Smooth muscle cell (in vitro differentiated cells): ENCODE measurements around the gene SYCE1L. TPM values are rescaled to one million over a fixed set of nuclear protein-coding genes. Genes with fewer than 3 reads are reported as not detected.

Experiments
- DNase-seq: peaks from one replicate; lab custom pipeline; 2025; ENCODE audit not compliant: unreplicated experiment; lab: John Stamatoyannopoulos, UW
- H2AFZ ChIP-seq: fragments of 200-600 bp; sonication (generic); 2 replicates; pipeline ENCODE4 v1.6.0; 2016; ENCODE audit warnings: antibody characterized with exemption, low read depth, mild to moderate bottlenecking
- H3F3A ChIP-seq: fragments of 200-600 bp; sonication (generic); 2 replicates; pipeline ENCODE4 v1.6.0; 2017; ENCODE audit warnings: antibody characterized with exemption, low read depth
- H3K27ac ChIP-seq: fragments of 200-600 bp; sonication (generic); 2 replicates; pipeline ENCODE4 v1.5.1; 2016; ENCODE audit warnings: low read depth, mild to moderate bottlenecking
- H3K27me3 ChIP-seq: fragments of 200-600 bp; sonication (generic); 2 replicates; pipeline ENCODE4 v1.6.1; 2016; ENCODE audit warnings: low read depth, mild to moderate bottlenecking
- H3K36me3 ChIP-seq: fragments of 200-600 bp; sonication (generic); 2 replicates; pipeline ENCODE4 v1.5.1; 2016; ENCODE audit warnings: low read depth
- H3K4me1 ChIP-seq: fragments of 200-600 bp; sonication (generic); 2 replicates; pipeline ENCODE4 v1.5.1; 2016; ENCODE audit warnings: low read depth
- H3K4me2 ChIP-seq: fragments of 200-600 bp; sonication (generic); 2 replicates; pipeline ENCODE4 v1.6.0; 2016; ENCODE audit warnings: mild to moderate bottlenecking
- H3K4me3 ChIP-seq: fragments of 200-600 bp; sonication (generic); 2 replicates; pipeline ENCODE4 v1.5.1; 2016; ENCODE audit warnings: mild to moderate bottlenecking
- H3K79me2 ChIP-seq: fragments of 200-600 bp; sonication (generic); 2 replicates; pipeline ENCODE4 v1.6.0; 2016; ENCODE audit warnings: low read depth, mild to moderate bottlenecking
- H3K9ac ChIP-seq: fragments of 200-600 bp; sonication (generic); 2 replicates; pipeline ENCODE4 v1.6.0; 2016; ENCODE audit warnings: low read depth
- H3K9me3 ChIP-seq: fragments of 200-600 bp; sonication (generic); replicated peaks from 2 replicates; pipeline ENCODE4 v1.5.1; 2016; ENCODE audit warnings: low read depth
- H4K20me1 ChIP-seq: fragments of 200-600 bp; sonication (generic); 2 replicates; pipeline ENCODE4 v1.6.0; 2016; ENCODE audit warnings: low read depth
- WGBS: methylation state at CpG from one replicate; pipeline ENCODE4 v1.1.7; 2016; ENCODE audit warnings: low lambda C conversion rate; 5-methylcytosine and 5-hydroxymethylcytosine counted together
- polyA plus RNA-seq: library from polyadenylated mRNA; unstranded; fragments of >200 nt; fragmentation: Nextera tagmentation; extraction: Ambion mirVana; gene quantifications from 2 replicates; pipeline ENCODE4 v1.2.1, GENCODE V29; 2016
- total RNA-seq: library from RNA; depleted of rRNA; stranded (reverse); fragments of >200 nt; gene quantifications from 2 replicates; pipeline ENCODE4 v1.2.3, GENCODE V29; 2014
- TF ChIP-seq, protein P1 (sequence below): fragments of 200-600 bp; sonication (generic); IDR thresholded peaks from 2 replicates; pipeline ENCODE4 v1.5.1; 2017; ENCODE audit warnings: borderline replicate concordance, mild to moderate bottlenecking, antibody characterized with exemption; ENCODE audit not compliant: insufficient read depth, poor library complexity, severe bottlenecking

The SYCE1L gene
- total and polyA plus RNA-seq, 2 experiments from 2014 or later, result 1.6 to 3.8 TPM

DNA sequence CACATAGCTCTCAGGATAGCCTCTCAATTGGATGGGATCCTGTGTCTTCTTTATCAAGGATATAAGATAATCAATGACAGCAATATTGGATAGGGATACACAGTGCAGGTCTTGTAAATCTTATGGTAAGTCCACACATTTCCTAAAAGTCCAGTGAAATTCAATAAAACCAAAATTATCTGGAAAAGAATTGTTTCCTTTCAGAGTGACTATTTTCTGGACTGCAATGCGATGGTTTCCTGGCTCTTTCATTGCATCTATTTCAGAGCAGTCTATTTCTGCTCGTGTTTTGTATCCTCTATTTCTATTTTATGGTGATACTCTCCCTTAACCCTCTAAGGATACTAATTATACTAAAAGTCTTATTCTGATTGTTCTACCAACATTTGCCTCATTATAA, 32.5 kb upstream of the SYCE1L start:
- Histone ChIP-seq H3K4me3 (no peak overlapping the region), H3K79me2 (no peaks in the 10 kb centered on the region), H2AFZ (no peak overlapping the region), H4K20me1 (no peaks in the 10 kb centered on the region), H3K9me3 (no peaks in the 10 kb centered on the region), H3K36me3 (no peaks in the 10 kb centered on the region), H3K4me2 (no peak overlapping the region), H3K27ac (no peak overlapping the region), H3K9ac (no peak overlapping the region), H3F3A (no peaks in the 10 kb centered on the region), H3K27me3 (peaks cover 14% of the 10 kb centered on the region), H3K4me1 (no peaks in the 10 kb centered on the region)
- no peak for DNase-seq
- TF ChIP-seq, protein P1, sequence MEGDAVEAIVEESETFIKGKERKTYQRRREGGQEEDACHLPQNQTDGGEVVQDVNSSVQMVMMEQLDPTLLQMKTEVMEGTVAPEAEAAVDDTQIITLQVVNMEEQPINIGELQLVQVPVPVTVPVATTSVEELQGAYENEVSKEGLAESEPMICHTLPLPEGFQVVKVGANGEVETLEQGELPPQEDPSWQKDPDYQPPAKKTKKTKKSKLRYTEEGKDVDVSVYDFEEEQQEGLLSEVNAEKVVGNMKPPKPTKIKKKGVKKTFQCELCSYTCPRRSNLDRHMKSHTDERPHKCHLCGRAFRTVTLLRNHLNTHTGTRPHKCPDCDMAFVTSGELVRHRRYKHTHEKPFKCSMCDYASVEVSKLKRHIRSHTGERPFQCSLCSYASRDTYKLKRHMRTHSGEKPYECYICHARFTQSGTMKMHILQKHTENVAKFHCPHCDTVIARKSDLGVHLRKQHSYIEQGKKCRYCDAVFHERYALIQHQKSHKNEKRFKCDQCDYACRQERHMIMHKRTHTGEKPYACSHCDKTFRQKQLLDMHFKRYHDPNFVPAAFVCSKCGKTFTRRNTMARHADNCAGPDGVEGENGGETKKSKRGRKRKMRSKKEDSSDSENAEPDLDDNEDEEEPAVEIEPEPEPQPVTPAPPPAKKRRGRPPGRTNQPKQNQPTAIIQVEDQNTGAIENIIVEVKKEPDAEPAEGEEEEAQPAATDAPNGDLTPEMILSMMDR, result no peak
- WGBS, result 85% methylated on average over 2 of the region's 2 CpGs

DNA sequence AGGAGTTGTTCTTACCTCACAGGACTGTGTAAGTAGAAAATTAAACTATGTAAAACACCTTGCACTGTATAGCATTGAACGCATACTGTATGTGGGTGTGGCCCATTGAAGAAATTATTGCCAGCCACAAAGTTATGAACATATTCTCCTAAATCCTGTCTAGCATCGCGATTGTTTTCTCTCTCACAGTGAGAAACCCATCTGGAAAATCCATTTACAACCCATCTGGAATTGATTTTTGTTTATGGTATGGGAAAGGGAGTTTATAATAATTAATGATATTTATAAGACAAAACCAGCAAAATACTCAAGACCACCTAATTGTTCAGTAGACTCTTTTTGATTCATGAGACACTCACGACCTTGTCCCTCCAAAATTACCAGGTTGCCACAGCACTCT, 30.3 kb upstream of the SYCE1L start:
- WGBS, result 89% methylated on average over 4 of the region's 4 CpGs
- no peaks in the 10 kb centered on the region for H3F3A ChIP-seq

DNA sequence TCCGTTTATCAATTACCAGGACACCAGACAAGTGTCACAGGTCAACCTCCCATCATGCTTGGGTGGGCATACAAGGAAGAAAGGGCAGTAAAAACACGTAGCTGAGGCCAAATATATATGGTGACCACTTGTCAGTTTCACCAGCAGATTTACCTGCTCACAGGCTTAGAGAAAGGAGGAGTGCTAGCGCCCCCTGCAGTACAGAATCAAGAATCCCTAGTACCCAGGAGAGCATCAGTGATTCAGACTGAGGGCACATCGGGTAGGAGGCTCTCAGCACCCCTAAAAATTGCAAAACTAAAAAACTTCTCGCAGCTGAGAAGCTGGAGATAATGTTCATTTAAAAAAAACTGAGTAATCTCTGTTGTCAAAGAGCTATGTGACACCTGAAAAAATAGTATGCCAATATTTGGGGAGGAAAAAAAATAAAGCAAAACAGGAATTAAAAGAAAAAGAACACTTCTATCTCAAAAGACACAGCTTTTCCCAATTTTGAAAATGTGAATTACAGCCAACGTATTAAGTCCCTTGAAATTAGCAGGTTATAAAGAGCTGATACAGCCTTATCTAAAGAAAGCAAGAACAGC, 29.5 kb upstream of the SYCE1L start:
- TF ChIP-seq, protein P1, result peak; percentile 90
- Histone ChIP-seq H2AFZ (no peak overlapping the region), H3K9me3 (no peaks in the 10 kb centered on the region), H3K4me3 (no peak overlapping the region), H3K9ac (no peak overlapping the region), H3K36me3 (no peaks in the 10 kb centered on the region), H3K4me1 (no peaks in the 10 kb centered on the region), H3K4me2 (no peak overlapping the region), H3K27me3 (peaks cover 23% of the 10 kb centered on the region), H3F3A (no peaks in the 10 kb centered on the region), H3K27ac (no peak overlapping the region), H3K79me2 (no peaks in the 10 kb centered on the region), H4K20me1 (no peaks in the 10 kb centered on the region)
- DNase-seq, result no peak
- WGBS, result 18% methylated on average over 6 of the region's 6 CpGs

More for the DNA sequence above, 30.3 kb upstream of the SYCE1L start:
- H3K9ac ChIP-seq, result no peak overlapping the region
- no peak overlapping the region for H3K27ac ChIP-seq
- H3K79me2 ChIP-seq, result no peaks in the 10 kb centered on the region
- H3K36me3 ChIP-seq, result no peaks in the 10 kb centered on the region
- no peaks in the 10 kb centered on the region for H3K9me3 ChIP-seq
- H4K20me1 ChIP-seq, result no peaks in the 10 kb centered on the region
- TF ChIP-seq, protein P1, result no peak
- no peak overlapping the region for H3K4me3 ChIP-seq
- no peaks in the 10 kb centered on the region for H3K4me1 ChIP-seq
- H2AFZ ChIP-seq, result no peak overlapping the region
- H3K4me2 ChIP-seq, result no peak overlapping the region
- peaks cover 16% of the 10 kb centered on the region for H3K27me3 ChIP-seq
- no peak for DNase-seq

DNA sequence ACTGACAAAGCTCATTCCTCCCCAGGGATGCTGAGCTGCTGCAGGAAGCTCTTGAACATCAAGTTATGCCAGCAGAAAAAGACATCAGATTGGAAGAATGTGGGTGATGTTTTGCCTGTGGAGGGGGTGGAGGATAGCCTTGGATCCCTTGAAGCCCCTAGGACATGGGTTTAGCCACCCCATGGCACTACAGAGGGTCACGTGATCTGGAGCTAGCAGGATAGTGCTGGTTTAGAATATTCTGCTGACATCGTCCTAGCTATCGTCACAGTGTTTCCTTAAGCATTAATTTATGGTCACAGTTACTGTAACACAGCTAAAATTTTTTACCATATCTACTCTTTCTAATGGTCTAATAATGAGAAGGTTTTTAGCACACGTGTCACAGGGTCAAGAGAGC, 28.4 kb upstream of the SYCE1L start:
- H3K4me2 ChIP-seq, result no peak overlapping the region
- TF ChIP-seq, protein P1, result no peak
- no peak overlapping the region for H3K4me3 ChIP-seq
- no peaks in the 10 kb centered on the region for H4K20me1 ChIP-seq
- H3K9me3 ChIP-seq, result no peaks in the 10 kb centered on the region
- no peaks in the 10 kb centered on the region for H3K4me1 ChIP-seq
- no peak overlapping the region for H2AFZ ChIP-seq
- H3K27ac ChIP-seq, result no peak overlapping the region
- no peak for DNase-seq
- no peak overlapping the region for H3K9ac ChIP-seq
- H3K36me3 ChIP-seq, result no peaks in the 10 kb centered on the region
- no peaks in the 10 kb centered on the region for H3K79me2 ChIP-seq
- WGBS, result 73% methylated on average over 4 of the region's 4 CpGs
- no peaks in the 10 kb centered on the region for H3F3A ChIP-seq
- peaks cover 23% of the 10 kb centered on the region for H3K27me3 ChIP-seq
